Right lung (tissue), 5 donors: ENCODE results near the gene VEZT. TPM values are rescaled to one million over a fixed set of nuclear protein-coding genes. Genes with fewer than 3 reads are reported as not detected.
"Not testable (repeated sequence)": the region's sequence is repeated elsewhere in the genome, so short reads cannot be mapped to it uniquely, and the experiment has no call there.

Source experiments
- DNase-seq, 2 donors: peaks; one replicate each; pipeline ENCODE4 v3.0.0-alpha.2; 2013
- polyA plus RNA-seq, 5 donors: library from polyadenylated mRNA; unstranded; fragments of 120-200 nt; gene quantifications; one replicate each; pipeline versions ENCODE4 v1.2.1 to v1.2.3, GENCODE V29; 2013; ENCODE audit warnings: inconsistent platforms in 1 of 5, low replicate concordance in 1 of 5; ENCODE audit not compliant: insufficient read length in 5 of 5, insufficient read depth in 1 of 5

The VEZT gene
- polyA plus RNA-seq, 5 donors = 60.4 to 118 (median 101) TPM

DNA sequence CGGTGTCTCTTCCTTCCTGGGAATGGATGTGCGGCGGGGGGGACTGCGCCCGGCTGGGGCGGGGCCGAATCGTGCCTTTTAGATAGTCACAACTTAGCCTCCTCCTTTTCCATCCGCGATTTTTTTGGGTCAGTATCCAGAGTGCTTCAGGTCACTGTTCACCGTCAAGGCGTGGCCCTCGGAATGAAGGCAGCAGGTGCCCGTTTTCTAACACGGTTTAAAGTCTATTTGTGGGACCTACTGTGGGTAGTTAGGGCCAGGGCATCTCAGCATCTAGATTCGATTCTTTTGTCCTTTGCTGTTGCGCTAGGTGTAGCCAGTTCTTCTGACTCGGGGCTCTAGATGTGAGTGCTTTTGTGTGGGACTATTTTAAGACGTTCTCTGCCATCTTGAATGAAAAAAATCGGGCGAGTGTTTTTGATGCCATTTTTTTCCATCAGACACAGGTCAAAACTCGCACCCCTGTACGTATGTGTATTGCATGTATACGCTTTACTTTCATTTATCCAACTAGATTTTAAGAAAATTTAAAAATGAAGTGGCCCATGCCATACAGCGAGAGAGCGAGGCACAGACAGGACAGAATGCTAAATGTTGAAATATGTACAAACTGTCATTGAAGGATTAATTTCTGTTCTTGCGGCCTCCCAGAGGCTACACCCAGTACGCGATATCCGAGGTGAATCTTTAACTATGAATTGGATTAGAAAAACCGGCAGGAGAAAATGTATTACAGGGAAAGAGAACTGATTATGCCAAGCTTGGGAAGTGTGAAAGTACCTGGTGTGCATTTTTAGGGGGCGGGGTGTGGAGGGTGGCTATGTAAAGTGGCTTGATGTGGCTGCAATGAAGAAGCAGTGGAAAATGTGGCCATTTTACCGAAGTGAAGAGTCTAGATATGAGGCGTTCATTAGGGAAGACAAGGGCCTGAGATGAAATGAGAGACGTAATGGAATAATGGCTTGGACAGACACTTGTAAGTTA, 835 bp downstream of the VEZT start:
- DNase-seq = peak; percentile 42 to 52

DNA sequence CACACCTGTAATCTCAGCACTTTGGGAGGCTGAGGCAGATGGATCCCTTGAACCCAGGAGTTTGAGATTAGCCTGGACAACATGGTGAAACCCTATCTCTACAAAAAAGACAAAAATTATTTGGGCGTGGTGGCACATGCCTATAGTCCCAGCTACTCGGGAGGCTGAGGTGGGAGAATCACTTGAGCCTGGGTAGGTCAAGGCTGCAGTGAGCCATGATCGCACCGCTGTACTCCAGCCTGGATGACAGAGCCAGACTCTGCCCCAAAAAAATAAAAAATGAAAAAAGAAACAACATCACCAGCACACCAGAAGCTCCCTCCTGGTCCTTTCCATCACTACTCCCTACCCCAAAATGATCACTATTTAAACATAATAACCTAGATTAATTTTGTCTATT, 2.6 kb downstream of the VEZT start:
- DNase-seq = no peak

DNA sequence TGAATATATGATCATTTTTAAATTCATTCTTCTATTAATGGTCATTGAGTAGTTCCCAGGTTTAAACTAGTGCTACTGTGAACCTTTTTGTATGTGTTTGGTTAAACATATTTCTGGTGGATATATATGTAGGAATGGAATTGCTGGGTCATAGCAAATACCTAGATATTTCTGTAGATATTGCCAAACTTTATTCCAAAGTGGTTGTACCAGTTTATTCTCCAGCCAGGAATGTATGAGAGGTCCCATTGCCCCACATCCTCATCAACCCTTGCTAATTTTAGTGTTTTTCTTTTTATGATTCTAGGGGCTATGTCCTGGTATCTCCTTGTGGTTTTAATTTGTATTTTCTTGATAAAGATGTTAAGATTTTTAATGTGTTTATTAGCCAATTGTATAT, 3.1 kb downstream of the VEZT start:
- no peak for DNase-seq

GRCh38 chr12:95224202-95225170, 6.9 kb downstream of the VEZT start:
- no peak for DNase-seq

DNA sequence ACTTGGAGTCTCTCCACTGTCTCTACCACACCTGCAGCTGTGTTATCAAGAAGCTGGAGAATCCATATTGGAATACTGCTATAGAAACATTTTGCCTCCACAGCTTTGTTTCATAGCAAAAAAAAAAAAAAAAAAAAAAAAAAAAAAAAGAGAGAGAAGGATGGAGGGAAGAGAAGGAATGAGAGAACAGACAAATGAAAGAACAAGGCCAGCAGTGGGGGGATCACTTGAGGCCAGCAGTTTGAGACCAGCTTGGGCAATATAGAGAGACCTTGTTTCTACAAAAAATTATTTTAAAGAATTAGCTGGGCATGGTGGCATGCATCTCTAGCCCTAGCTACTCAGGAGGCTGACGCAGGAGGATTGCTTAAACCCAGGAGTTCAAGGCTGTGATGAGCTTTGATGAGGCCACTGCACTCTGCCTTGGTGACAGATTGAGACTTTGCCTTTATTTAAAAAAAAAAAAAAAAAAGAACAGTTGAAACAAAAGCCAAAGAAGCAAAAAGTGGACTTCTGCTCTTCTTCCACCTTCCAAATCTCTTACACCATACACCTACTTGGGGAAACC, 8.1 kb downstream of the VEZT start:
- no peak for DNase-seq

DNA sequence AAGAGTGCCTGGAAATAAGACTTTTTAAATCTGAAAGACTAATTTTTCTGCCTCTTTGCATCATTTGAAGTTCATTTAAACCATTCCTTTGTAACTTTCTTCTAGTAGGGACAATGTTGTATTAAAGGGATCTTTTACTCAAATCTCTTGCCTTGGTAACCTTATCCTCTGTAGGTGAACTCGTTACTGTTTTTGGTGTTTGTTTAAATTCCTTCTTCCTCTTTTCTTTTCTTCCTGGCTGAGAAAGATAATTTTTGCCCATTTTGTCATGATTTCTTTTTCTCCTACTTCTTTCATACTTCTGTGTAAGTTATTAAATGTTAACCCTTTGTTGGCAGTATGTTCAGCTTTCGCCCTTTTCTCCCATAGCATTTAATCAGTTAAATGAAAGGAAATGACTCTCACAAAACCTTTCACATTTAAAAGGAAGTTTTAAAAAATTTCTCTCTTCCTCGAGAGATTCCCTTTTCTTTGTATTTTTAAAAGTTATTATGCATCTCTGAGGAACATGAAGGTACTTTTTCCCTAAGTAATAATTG, 10.3 kb downstream of the VEZT start:
- DNase-seq = no peak

DNA sequence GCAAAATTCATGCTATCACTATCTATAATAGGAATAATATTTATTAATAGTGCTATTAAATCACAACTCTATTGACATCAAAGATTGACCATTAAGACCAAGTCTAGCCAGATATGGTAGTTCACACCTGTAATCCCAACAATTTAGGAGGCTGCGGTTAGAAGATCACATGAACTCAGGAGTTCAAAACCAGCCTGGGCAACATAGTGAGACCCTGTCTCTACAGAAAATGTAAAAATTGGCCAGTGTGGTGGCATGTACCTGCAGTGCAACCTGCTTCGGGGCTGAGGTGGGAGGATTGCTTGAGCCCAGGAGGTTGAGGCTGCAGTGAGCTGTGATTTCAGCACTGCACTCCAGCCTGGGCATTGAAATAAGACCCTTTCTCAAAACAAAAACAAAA, 11.0 kb downstream of the VEZT start:
- DNase-seq = no peak

DNA sequence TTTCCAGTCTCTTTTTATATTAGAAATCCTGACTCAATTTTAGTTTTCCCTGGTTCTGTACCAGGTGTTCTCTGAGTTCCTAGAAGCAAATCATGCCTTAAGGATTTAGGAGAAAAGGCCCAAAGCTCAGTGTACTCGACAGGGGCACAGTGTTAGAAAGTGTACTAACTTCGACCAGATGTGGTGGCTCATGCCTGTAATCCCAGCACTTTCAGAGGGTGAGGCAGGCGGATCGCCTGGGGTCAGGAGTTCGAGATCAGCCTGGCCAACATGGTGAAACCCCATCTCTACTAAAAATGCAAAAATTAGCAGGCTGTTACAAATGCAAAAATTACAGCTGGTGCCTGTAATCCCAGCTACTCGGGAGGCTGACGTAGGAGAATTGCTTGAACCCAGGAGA, 12.0 kb downstream of the VEZT start:
- no peak for DNase-seq

- no peak for DNase-seq
These were observed 12.7 kb downstream of the VEZT start for GRCh38 chr12:95230313-95230712.

DNA sequence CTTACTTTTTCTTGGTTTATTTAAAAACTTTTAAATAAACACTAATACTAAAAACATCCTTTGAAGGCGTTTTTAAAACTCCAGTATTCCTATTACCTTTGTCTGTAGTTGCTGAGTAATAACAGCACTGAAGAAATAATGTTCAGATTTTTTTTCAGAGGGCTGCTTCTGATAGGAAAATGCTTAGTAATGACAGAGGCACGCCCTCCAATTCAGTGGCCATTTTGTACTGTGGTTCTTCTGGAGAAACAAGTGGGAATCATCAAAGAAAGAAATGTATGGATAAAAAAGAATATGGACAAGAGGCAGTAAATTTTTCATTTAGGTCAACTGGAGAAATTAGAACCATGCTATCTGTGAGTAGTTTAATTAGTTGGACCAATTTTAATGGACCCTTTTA, 13.6 kb downstream of the VEZT start:
- DNase-seq = no peak

DNA sequence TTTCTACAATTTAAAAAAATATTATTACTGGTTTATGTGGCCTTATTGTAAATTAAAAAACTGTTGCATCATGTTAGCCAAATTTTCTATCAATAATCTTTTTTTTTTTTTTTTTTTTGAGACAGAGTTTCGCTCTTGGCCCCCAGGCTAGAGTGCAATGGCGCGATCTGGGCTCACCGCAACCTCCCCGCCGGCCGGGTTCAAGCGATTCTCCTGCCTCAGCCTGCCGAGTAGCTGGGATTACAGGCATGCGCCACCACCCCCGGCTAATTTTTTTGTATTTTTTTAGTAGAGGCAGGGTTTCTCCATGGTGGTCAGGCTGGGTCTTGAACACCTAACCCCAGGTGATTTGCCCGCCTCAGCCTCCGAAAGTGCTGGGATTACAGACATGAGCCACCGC, 16.6 kb downstream of the VEZT start:
- not testable (repeated sequence) for DNase-seq

GRCh38 chr12:95235621-95236020, 18.0 kb downstream of the VEZT start:
- not testable (repeated sequence) for DNase-seq

GRCh38 chr12:95237315-95237714, 19.7 kb downstream of the VEZT start:
- no peak for DNase-seq

DNA sequence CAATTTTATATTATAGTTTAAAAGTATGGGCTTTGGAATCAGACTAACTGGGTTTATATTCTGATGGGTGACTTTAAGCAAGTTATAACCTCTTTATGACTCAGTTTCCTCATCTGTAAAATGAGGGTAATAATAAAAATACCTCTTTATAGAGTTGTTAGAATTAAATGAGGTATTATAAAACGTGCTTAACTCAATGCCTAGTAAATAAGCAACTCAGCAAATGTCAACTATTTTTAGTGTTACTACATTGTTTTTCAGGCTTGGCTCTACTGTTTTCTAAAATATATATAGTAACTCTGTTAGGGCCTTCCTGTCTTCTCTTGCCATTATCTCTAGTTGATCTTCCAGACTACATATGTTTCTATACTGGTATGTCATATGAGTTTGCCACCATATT, 20.5 kb downstream of the VEZT start:
- no peak for DNase-seq

DNA sequence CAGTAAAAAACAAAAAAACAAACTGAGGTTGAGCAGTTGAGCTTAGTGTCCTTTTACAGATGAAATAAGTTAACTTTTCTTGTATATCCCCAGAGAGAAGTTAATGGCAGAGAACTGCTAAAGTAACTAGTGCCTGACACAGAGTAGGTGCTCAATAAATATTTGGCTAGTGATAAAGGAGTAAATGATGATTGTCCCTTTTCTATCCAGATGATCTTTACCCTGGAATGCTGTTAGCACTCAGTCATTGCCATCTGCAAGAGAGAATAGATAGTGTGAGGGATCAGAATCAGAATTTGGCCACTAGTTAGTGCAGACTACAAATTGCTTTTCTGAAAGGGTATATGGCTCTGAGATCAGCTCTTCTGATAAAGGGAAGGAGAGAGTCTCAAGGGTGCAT, 21.6 kb downstream of the VEZT start:
- no peak for DNase-seq

DNA sequence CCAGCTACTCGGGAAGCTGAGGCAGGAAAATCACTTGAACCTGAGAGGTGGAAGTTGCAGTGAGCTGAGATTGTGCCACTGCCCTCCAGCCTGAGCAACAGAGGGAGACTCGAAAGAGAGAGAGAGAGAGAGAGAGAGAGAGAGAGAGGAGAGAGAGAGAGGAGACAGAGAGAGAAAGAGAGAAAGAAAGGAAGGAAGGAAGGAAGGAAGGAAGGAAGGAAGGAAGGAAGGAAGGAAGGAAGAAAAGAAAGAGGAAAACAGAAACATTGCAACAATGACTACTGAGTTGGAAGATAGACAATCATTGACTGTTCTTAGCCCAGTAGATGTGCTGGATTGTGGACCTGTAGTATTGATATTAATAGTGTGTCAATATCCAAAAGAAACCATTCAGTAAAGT, 22.2 kb downstream of the VEZT start:
- DNase-seq = not testable (repeated sequence)

GRCh38 chr12:95240556-95240955, 22.9 kb downstream of the VEZT start:
- no peak for DNase-seq

GRCh38 chr12:95241138-95241537, 23.5 kb downstream of the VEZT start:
- not testable (repeated sequence) for DNase-seq

DNA sequence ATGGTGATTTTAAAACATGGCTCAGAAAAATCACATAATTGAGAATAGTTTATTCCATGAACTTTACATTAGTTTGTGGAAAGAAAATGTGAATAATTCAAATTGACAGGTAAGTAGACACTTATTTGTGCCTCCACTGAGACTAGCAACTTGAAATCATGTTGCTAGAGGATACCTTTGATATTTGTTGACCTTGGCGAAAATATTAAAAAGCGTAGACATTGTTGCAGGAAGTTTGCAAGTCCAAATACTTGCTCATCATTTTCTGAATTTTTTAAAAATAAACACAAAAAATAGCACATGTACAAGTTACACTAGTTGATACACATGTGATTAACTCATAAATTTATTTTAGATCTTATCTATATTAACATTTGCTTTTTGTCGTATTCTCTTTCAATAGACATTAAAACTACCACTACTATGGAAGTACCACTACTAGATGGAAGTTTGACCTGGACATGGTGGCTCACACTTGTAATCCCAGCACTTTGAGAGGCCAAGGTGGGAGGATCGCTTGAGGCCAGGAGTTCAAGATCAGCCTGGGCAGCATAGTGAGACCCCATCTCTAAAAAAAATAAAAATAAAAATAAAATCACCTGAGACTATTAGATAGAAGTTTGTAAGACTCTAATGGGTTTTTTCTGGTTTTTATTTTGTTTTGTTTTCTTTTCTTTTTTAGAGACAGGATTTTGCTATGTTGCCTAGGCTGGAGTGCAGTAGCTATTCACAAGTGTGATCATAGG, 24.3 kb downstream of the VEZT start:
- DNase-seq = no peak

- DNase-seq = no peak
These were observed 26.0 kb downstream of the VEZT start for GRCh38 chr12:95243497-95244183.
